Left ventricle myocardium inferior (tissue), 1 donor: ENCODE results near the gene ZNF784. TPM values are rescaled to one million over a fixed set of nuclear protein-coding genes. Genes with fewer than 3 reads are reported as not detected.

Source experiments
- DNase-seq: peaks from one replicate; pipeline ENCODE4 v3.0.0-alpha.2; 2020
- H3K27ac ChIP-seq: fragments of 200-600 bp; replicated peaks from 2 replicates; pipeline ENCODE4 v1.8.0; 2021
- H3K27me3 ChIP-seq: fragments of 200-600 bp; 2 replicates; pipeline ENCODE4 v1.8.0; 2021; ENCODE audit warnings: low read depth
- H3K36me3 ChIP-seq: fragments of 200-600 bp; 2 replicates; pipeline ENCODE4 v1.8.0; 2021
- H3K4me1 ChIP-seq: fragments of 200-600 bp; 2 replicates; pipeline ENCODE4 v1.8.0; 2021
- H3K4me3 ChIP-seq: fragments of 200-600 bp; 2 replicates; pipeline ENCODE4 v1.8.0; 2021; ENCODE audit warnings: mild to moderate bottlenecking, moderate library complexity
- H3K9me3 ChIP-seq: fragments of 200-600 bp; replicated peaks from 2 replicates; pipeline ENCODE4 v1.8.0; 2021
- CTCF ChIP-seq: fragments of 200-600 bp; IDR thresholded peaks from 2 replicates; pipeline ENCODE4 v1.8.0; 2021; ENCODE audit warnings: antibody characterized with exemption, mild to moderate bottlenecking, borderline replicate concordance
- intact Hi-C: fragments of 100-400 bp; cut with micrococcal nuclease; formaldehyde crosslinking; loops from one replicate; pipeline ENCODE4 v1.11.0; 2022
- total RNA-seq: library from RNA; stranded (reverse); fragmentation: NEBNext Ultra II Directional; extraction: Animal tissue kit (Norgen Biotek cat#: 25700); gene quantifications from one replicate; pipeline ENCODE4 v1.2.1, GENCODE V29; 2021
- donor health status: DM: no; HTN: yes; CAD: no; lungs with severe emphysema.

Gene ZNF784
- total RNA-seq, 1 donor from 2014 or later: 13.2 TPM

- no peaks in the 10 kb centered on the region for H3K36me3 ChIP-seq
- H3K9me3 ChIP-seq: no peaks in the 10 kb centered on the region
- intact Hi-C loops: no loop called here
- H3K4me1 ChIP-seq: peaks cover 78% of the 10 kb centered on the region
- DNase-seq: no peak
- H3K27me3 ChIP-seq: no peaks in the 10 kb centered on the region
- TF ChIP-seq CTCF: no peak
- H3K4me3 ChIP-seq: peak overlapping the region; percentile 96
- no peak overlapping the region for H3K27ac ChIP-seq
These were observed 12.4 kb upstream of the ZNF784 start for GRCh38 chr19:55636723-55637122.

GRCh38 chr19:55635856-55636440 lies 11.6 kb upstream of the ZNF784 start:
- Histone ChIP-seq H3K36me3 (no peaks in the 10 kb centered on the region), H3K9me3 (no peaks in the 10 kb centered on the region), H3K4me3 (peak overlapping the region; percentile 96), H3K27me3 (no peaks in the 10 kb centered on the region), H3K27ac (peak overlapping the region; percentile 98), H3K4me1 (peaks cover 70% of the 10 kb centered on the region)
- intact Hi-C loops: no loop called here
- DNase-seq: no peak
- no peak for TF ChIP-seq CTCF

GRCh38 chr19:55635334-55635717 lies 11.0 kb upstream of the ZNF784 start:
- Histone ChIP-seq H3K27me3 (no peaks in the 10 kb centered on the region), H3K9me3 (no peaks in the 10 kb centered on the region), H3K4me1 (peaks cover 64% of the 10 kb centered on the region), H3K4me3 (peak overlapping the region; percentile 96), H3K36me3 (no peaks in the 10 kb centered on the region), H3K27ac (peak overlapping the region; percentile 98)
- no peak for TF ChIP-seq CTCF
- DNase-seq: no peak
- intact Hi-C loops: no loop called here

GRCh38 chr19:55633861-55634260 lies 9.5 kb upstream of the ZNF784 start:
- Histone ChIP-seq H3K27me3 (no peaks in the 10 kb centered on the region), H3K27ac (peak overlapping the region; percentile 98), H3K36me3 (no peaks in the 10 kb centered on the region), H3K4me1 (peaks cover 49% of the 10 kb centered on the region), H3K9me3 (no peaks in the 10 kb centered on the region), H3K4me3 (no peak overlapping the region)
- intact Hi-C loops: no loop called here
- no peak for TF ChIP-seq CTCF
- DNase-seq: no peak

- peak; percentile 88 for TF ChIP-seq CTCF
- no peaks in the 10 kb centered on the region for H3K9me3 ChIP-seq
- H3K4me3 ChIP-seq: no peak overlapping the region
- no peaks in the 10 kb centered on the region for H3K27me3 ChIP-seq
- no peaks in the 10 kb centered on the region for H3K36me3 ChIP-seq
- peaks cover 38% of the 10 kb centered on the region for H3K4me1 ChIP-seq
- peak; percentile 44 for DNase-seq
- intact Hi-C loops: no loop called here
- peak overlapping the region; percentile 44 for H3K27ac ChIP-seq
These were observed 8.1 kb upstream of the ZNF784 start for GRCh38 chr19:55632463-55632834.
